GM10266 (cell line): ENCODE measurements around the gene GNAZ.

ENCODE experiments used
- DNase-seq: peaks from one replicate; pipeline ENCODE4 v3.0.0; 2012; ENCODE audit errors: extremely low spot score
- CTCF ChIP-seq: IDR thresholded peaks from 2 replicates; pipeline ENCODE4 v1.5.1; 2012; ENCODE audit warnings: mild to moderate bottlenecking, low read depth; ENCODE audit not compliant: control insufficient read depth, insufficient read depth; ENCODE audit errors: missing control alignments

GNAZ gene

GRCh38 chr22:23086787-23087186, 16.5 kb downstream of the GNAZ start:
- no peak for TF ChIP-seq CTCF
- no peak for DNase-seq

- TF ChIP-seq CTCF = no peak
- DNase-seq = no peak
These were observed 17.9 kb downstream of the GNAZ start for GRCh38 chr22:23088199-23088604.

GRCh38 chr22:23089010-23089409, 18.7 kb downstream of the GNAZ start:
- no peak for DNase-seq
- TF ChIP-seq CTCF = no peak

GRCh38 chr22:23089633-23090456, 19.5 kb downstream of the GNAZ start:
- TF ChIP-seq CTCF = no peak
- DNase-seq = no peak

- no peak for TF ChIP-seq CTCF
- DNase-seq = no peak
These were observed 20.1 kb downstream of the GNAZ start for GRCh38 chr22:23090457-23090835.

- no peak for TF ChIP-seq CTCF
- no peak for DNase-seq
These were observed 21.4 kb downstream of the GNAZ start for GRCh38 chr22:23091760-23092159.

- no peak for TF ChIP-seq CTCF
- DNase-seq = no peak
These were observed 22.1 kb downstream of the GNAZ start for GRCh38 chr22:23092217-23092955.
